Measurements from ENCODE around the gene TAF1C. TPM values are rescaled to one million over a fixed set of nuclear protein-coding genes. Genes with fewer than 3 reads are reported as not detected.

TAF1C gene
- total RNA-seq, 1 experiment from 2014 or later, result 51.9 TPM

- Histone ChIP-seq H3K4me3 (ENCODE audit: insufficient read depth, low read depth, low read length) (no peak overlapping the region), H3K27me3 (ENCODE audit: control insufficient read depth, insufficient read depth, low read length) (no peaks in the 10 kb centered on the region), H3K36me3 (replicated peaks; ENCODE audit: control insufficient read depth, insufficient read depth, low read length) (peaks cover 20% of the 10 kb centered on the region)
- no peak for DNase-seq
These were observed 3.3 kb downstream of the TAF1C start for GRCh38 chr16:84183572-84183875.

GRCh38 chr16:84182680-84183571 is 3.9 kb downstream of the TAF1C start:
- DNase-seq, result peak; percentile 39
- no peaks in the 10 kb centered on the region for H3K27me3 ChIP-seq (ENCODE audit: control insufficient read depth, insufficient read depth, low read length)
- no peak overlapping the region for H3K4me3 ChIP-seq (ENCODE audit: insufficient read depth, low read depth, low read length)
- peaks cover 23% of the 10 kb centered on the region for H3K36me3 ChIP-seq (replicated peaks; ENCODE audit: control insufficient read depth, insufficient read depth, low read length)

- peak; percentile 30 for DNase-seq
- H3K36me3 ChIP-seq (replicated peaks; ENCODE audit: control insufficient read depth, insufficient read depth, low read length), result peaks cover 23% of the 10 kb centered on the region
- H3K27me3 ChIP-seq (ENCODE audit: control insufficient read depth, insufficient read depth, low read length), result no peaks in the 10 kb centered on the region
- H3K4me3 ChIP-seq (ENCODE audit: insufficient read depth, low read depth, low read length), result no peak overlapping the region
These were observed 4.8 kb downstream of the TAF1C start for GRCh38 chr16:84182104-84182503.

DNA sequence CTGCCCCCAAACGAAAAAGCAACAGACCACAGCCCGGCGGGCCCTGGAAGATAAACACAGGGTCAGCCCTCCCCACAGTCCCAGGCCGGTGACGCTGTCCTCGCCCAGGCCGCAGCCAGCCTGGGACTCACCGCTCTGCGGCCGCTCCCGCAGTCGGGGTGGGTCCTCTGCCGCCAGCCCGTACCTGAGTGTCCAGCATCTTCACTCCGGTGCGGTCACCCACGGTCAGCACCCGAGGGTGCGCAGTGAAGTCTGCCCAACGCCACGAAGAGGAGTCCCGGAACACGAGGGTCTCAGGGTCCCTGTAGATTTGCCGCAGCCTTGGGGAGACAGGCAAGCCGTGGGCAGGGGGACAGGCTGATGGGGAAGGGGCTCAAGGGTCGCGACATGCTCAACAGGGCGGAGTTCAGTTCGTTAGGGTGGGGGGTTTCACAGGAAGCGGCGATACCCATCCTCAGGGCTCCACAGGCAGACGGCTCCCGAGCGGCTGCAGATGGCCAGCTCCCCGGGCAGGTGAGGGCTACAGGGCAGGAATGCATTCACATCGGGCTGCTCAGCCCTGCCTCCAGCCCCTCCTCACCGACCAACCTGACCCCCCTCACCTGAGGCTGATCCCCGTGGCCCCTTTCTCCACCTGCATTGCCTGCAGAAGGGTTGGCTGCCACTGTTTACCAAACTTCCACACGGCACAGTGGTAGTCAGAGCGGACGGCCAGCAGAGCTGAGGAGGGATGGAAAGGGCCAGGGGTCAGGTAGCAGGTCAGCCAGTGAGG is 5.5 kb downstream of the TAF1C start:
- H3K27me3 ChIP-seq (ENCODE audit: control insufficient read depth, insufficient read depth, low read length), result no peaks in the 10 kb centered on the region
- H3K36me3 ChIP-seq (replicated peaks; ENCODE audit: control insufficient read depth, insufficient read depth, low read length), result peaks cover 23% of the 10 kb centered on the region
- DNase-seq, result peak; percentile 38
- H3K4me3 ChIP-seq (ENCODE audit: insufficient read depth, low read depth, low read length), result no peak overlapping the region

DNA sequence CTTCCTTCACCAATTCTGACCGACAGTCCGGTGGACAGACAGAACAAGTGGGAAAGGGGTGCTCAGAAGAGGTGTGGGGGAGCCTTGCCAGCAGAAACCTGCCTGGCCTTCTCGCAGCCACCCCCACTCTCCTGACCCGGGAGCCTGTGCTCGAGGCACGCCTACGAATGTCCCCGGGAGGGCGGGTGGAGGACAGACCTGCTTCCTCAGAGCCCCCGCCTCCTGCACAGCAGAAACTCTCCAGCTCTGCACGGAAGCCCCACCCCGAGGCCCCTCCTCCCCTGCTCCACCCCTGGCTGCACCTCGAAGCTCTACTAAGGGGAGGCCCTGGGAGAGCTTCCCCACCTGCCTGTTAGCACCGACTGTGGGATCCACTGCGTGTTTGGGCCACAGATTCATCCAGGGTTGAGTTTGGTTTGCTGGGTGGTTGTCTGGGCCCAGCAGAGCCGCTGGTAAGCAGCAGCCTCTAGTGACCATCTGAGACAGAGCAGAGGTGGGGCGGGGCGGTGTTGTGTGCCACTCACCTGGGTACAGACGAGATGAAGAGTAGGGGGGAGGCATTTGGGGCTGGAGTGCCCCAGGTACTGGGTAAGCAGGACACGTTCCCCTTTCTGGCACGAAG is 6.2 kb downstream of the TAF1C start:
- H3K36me3 ChIP-seq (replicated peaks; ENCODE audit: control insufficient read depth, insufficient read depth, low read length), result peaks cover 23% of the 10 kb centered on the region
- peak; percentile 43 for DNase-seq
- H3K27me3 ChIP-seq (ENCODE audit: control insufficient read depth, insufficient read depth, low read length), result no peaks in the 10 kb centered on the region
- no peak overlapping the region for H3K4me3 ChIP-seq (ENCODE audit: insufficient read depth, low read depth, low read length)

GRCh38 chr16:84179612-84180320 is 7.1 kb downstream of the TAF1C start:
- no peak overlapping the region for H3K4me3 ChIP-seq (ENCODE audit: insufficient read depth, low read depth, low read length)
- H3K27me3 ChIP-seq (ENCODE audit: control insufficient read depth, insufficient read depth, low read length), result no peaks in the 10 kb centered on the region
- DNase-seq, result peak; percentile 44
- H3K36me3 ChIP-seq (replicated peaks; ENCODE audit: control insufficient read depth, insufficient read depth, low read length), result peaks cover 23% of the 10 kb centered on the region

DNA sequence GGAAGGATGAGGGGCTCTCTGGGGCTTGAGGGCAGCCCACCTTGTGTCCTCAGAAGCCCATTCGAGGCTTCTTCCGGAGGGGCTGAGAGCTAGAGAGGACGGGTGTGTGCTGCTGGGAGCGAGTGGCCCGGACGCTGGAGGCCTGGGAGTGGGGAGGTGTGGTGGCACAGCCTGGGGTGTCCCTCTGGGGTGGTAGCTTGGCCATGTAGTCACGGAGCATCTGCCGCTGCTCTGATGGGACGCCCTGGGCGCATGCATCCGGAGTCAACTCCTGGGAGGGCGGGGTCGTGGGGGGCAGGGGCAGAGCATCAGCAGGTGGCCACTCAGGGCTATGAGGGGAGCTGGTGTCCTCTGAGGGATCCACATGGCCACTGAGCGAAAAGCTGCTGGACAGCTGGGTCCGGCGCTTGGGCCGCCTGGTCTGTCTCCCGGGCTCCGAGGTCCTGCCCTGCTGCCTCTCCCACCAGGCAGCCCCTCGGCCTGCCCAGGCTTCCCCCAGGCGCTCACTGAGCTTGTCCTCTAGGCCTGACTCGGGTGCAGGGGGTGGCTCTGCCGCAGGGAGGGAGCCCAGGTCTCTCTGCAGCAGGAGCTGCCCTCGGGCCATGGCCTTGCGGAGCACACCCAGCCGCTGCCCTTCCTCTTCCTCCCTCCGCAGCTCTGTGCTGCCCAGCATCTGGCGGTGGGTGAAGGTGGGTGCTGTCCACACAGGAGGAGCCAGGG is 7.8 kb downstream of the TAF1C start:
- Histone ChIP-seq H3K4me3 (ENCODE audit: insufficient read depth, low read depth, low read length) (no peak overlapping the region), H3K27me3 (ENCODE audit: control insufficient read depth, insufficient read depth, low read length) (no peaks in the 10 kb centered on the region), H3K36me3 (replicated peaks; ENCODE audit: control insufficient read depth, insufficient read depth, low read length) (peaks cover 22% of the 10 kb centered on the region)
- DNase-seq, result peak; percentile 43

DNA sequence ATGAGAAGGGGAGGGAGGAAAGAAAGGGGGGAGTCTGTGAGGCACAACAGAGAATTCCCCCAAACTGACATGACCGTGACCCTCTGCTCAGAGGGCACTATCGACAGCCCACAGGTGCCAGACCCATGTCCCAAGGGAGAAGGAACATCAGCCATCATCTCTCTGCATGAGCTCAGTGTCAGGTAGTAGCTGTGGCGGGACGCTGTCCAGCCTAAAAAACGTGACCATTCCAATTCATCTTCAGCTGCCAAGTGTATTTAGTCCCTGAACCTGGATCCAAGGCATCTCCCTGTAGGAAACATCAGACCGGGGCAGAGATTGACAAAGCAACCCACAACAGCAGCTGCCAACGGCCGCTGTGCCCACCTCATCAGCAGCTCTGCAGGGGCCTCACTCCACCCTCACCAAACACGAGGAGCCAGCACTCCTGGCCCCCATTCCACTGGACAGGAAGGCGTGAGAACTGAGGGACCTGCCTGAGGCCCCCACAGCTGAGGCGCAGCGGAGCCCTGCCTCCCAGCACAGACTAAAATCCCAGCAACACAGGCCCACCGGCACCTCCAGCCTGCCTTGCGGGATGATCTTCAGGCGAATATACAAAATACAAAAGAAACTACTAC is 8.6 kb downstream of the TAF1C start:
- H3K4me3 ChIP-seq (ENCODE audit: insufficient read depth, low read depth, low read length), result no peak overlapping the region
- peaks cover 18% of the 10 kb centered on the region for H3K36me3 ChIP-seq (replicated peaks; ENCODE audit: control insufficient read depth, insufficient read depth, low read length)
- H3K27me3 ChIP-seq (ENCODE audit: control insufficient read depth, insufficient read depth, low read length), result no peaks in the 10 kb centered on the region
- no peak for DNase-seq

DNA sequence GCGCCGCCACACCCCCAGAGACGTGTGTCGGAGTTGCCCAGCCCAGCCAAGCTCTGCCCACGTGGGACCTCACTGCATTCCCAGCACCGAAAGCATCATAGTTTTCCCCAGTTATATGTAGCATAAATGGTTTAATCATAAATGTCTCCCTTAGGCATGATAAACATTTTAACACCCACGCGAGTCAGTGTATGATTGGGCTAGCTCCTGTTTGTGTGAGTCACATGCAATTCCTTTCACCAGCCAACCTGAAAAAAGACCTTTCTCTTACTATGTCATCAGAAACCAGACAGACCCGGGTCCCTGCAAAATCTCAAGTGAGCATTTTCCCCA is 9.2 kb downstream of the TAF1C start:
- no peak for DNase-seq
- H3K4me3 ChIP-seq (ENCODE audit: insufficient read depth, low read depth, low read length), result no peak overlapping the region

DNA sequence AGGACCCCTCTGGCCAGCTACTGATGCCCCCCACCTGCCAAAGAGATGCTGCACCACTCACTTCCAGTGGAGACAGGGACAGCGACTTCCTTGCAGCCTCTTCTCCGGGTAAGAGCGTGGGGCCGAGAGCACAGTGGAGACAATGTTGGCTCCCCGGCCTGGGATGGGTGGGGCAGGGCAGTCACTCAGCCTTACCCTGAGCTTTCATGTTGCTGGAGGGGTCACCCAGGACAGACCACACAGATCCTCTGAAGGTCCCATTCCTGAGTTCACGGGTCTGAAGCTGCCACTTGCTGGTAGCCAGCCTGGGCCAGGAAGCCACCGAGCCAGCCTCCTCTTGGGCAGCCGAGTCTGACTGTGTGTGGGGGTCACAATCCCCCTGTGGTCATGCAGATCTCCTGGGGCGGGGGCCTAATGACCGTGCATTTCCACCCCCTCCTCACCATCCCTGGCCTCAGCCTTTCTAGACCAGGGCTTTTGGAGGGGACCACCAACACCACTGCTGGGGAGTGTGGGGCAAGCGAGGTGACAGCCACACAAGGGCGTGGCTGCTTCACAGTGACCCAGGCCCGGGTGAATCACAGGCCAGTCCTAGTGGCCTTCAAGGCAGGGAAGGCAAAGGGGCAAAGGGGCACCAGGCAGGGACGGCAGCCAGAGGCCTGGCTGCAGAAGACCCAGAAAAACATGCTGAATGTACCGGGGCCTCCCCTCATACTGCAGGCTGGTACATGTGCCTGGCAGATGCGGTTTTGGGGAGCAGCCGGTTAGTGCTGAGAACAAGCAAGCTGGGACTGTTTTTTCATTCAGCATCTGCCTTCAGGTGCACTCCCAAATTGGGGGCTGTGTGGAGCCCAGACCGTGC is 10.4 kb downstream of the TAF1C start:
- H3K27me3 ChIP-seq (ENCODE audit: control insufficient read depth, insufficient read depth, low read length), result no peaks in the 10 kb centered on the region
- peaks cover 8% of the 10 kb centered on the region for H3K36me3 ChIP-seq (replicated peaks; ENCODE audit: control insufficient read depth, insufficient read depth, low read length)
- DNase-seq, result peak; percentile 45
- no peak overlapping the region for H3K4me3 ChIP-seq (ENCODE audit: insufficient read depth, low read depth, low read length)

More for the DNA sequence above, 9.2 kb downstream of the TAF1C start:
- Histone ChIP-seq H3K27me3 (ENCODE audit: control insufficient read depth, insufficient read depth, low read length) (no peaks in the 10 kb centered on the region), H3K36me3 (replicated peaks; ENCODE audit: control insufficient read depth, insufficient read depth, low read length) (peaks cover 15% of the 10 kb centered on the region)

- Histone ChIP-seq H3K4me3 (ENCODE audit: insufficient read depth, low read depth, low read length) (no peak overlapping the region), H3K27me3 (ENCODE audit: control insufficient read depth, insufficient read depth, low read length) (no peaks in the 10 kb centered on the region)
- DNase-seq, result peak; percentile 84
These were observed 11.3 kb downstream of the TAF1C start for GRCh38 chr16:84175350-84176081.

DNA sequence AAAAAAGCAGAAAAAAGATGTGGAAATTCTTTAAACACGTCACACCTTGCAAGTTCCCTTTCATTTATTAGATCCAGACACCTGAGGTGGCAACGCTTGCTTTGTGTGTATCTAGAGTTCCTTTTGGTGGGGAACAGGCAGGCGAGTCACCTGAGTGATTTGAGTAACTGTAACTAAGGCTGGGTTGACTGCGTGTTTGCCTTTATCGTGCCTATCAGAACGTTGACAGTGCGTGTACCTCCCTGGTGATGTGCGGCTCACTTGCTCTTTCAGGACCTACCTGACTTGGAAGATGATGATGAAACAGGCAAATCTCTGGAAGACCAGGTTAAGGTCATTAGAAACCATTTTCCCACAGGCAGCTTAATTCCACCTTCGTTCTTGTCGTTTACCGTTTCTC is 12.5 kb downstream of the TAF1C start:
- peaks cover 5% of the 10 kb centered on the region; the same call in 1 of the 2 replicates for H3K36me3 ChIP-seq (replicated peaks; ENCODE audit: control insufficient read depth, insufficient read depth, low read length)
- DNase-seq, result no peak
- H3K4me3 ChIP-seq (ENCODE audit: insufficient read depth, low read depth, low read length), result no peak overlapping the region
- H3K27me3 ChIP-seq (ENCODE audit: control insufficient read depth, insufficient read depth, low read length), result no peaks in the 10 kb centered on the region

More at GRCh38 chr16:84175350-84176081, 11.3 kb downstream of the TAF1C start:
- H3K36me3 ChIP-seq (replicated peaks; ENCODE audit: control insufficient read depth, insufficient read depth, low read length), result peaks cover 5% of the 10 kb centered on the region; the same call in 1 of the 2 replicates
